H9 (cell line): ENCODE measurements around the gene B3GLCT. TPM values are rescaled to one million over a fixed set of nuclear protein-coding genes. Genes with fewer than 3 reads are reported as not detected.
"Not testable (repeated sequence)": the region's sequence is repeated elsewhere in the genome, so short reads cannot be mapped to it uniquely, and the experiment has no call there.

Experiments
- DNase-seq: peaks from one replicate; pipeline ENCODE4 v3.0.0-alpha.2; 2017
- H2AFZ ChIP-seq: one replicate; pipeline ENCODE4 v1.6.1; 2013; ENCODE audit warnings: mild to moderate bottlenecking, low read length, control low read depth, moderate library complexity
- H2AK5ac ChIP-seq: 2 replicates; pipeline ENCODE4 v1.6.1; 2013; ENCODE audit warnings: low read length, control low read depth, mixed read lengths; ENCODE audit not compliant: insufficient read length
- H2BK120ac ChIP-seq: one replicate; pipeline ENCODE4 v1.6.1; 2013; ENCODE audit warnings: low read depth, mild to moderate bottlenecking, low read length, control low read depth, inconsistent platforms; ENCODE audit not compliant: poor library complexity, severe bottlenecking
- H2BK12ac ChIP-seq: 2 replicates; pipeline ENCODE4 v1.6.1; 2013; ENCODE audit warnings: low read length, control low read depth, mixed read lengths, low read depth; ENCODE audit not compliant: insufficient read length
- H2BK15ac ChIP-seq: 2 replicates; pipeline ENCODE4 v1.6.1; 2013; ENCODE audit warnings: low read depth, low read length, control low read depth
- H2BK20ac ChIP-seq: one replicate; pipeline ENCODE4 v1.6.1; 2013; ENCODE audit warnings: low read depth, mild to moderate bottlenecking, low read length, control low read depth, inconsistent platforms; ENCODE audit not compliant: poor library complexity, severe bottlenecking
- H2BK5ac ChIP-seq: 2 replicates; pipeline ENCODE4 v1.6.1; 2013; ENCODE audit warnings: low read length, control low read depth, mixed read lengths; ENCODE audit not compliant: insufficient read length
- H3K14ac ChIP-seq: 2 replicates; pipeline ENCODE4 v1.6.1; 2013; ENCODE audit warnings: low read length, control low read depth; ENCODE audit not compliant: insufficient read depth
- H3K18ac ChIP-seq: 2 replicates; pipeline ENCODE4 v1.6.1; 2013; ENCODE audit warnings: low read depth, mild to moderate bottlenecking, mixed read lengths, low read length, control low read depth; ENCODE audit not compliant: insufficient read length
- H3K23ac ChIP-seq: 2 replicates; pipeline ENCODE4 v1.6.1; 2013; ENCODE audit warnings: low read length, control low read depth, mixed read lengths, low read depth; ENCODE audit not compliant: insufficient read length
- H3K23me2 ChIP-seq: 2 replicates; pipeline ENCODE4 v1.6.1; 2013; ENCODE audit warnings: low read depth, mild to moderate bottlenecking, mixed read lengths, low read length, control low read depth; ENCODE audit not compliant: insufficient read length, poor library complexity, severe bottlenecking
- H3K27ac ChIP-seq: 2 replicates; pipeline ENCODE4 v1.5.1; 2013; ENCODE audit warnings: low read length, control low read depth, mixed read lengths, low read depth; ENCODE audit not compliant: insufficient read length
- H3K27me3 ChIP-seq: 2 replicates; pipeline ENCODE4 v1.6.1; 2013; ENCODE audit warnings: low read length, control low read depth, inconsistent platforms; ENCODE audit not compliant: insufficient read depth
- H3K4ac ChIP-seq: 2 replicates; pipeline ENCODE4 v1.6.1; 2013; ENCODE audit warnings: low read depth, mild to moderate bottlenecking, control low read depth, inconsistent platforms, low read length, moderate library complexity
- H3K4me1 ChIP-seq: 2 replicates; pipeline ENCODE4 v1.6.1; 2013; ENCODE audit warnings: low read length, control low read depth, inconsistent platforms; ENCODE audit not compliant: insufficient read depth
- H3K4me2 ChIP-seq: 2 replicates; pipeline ENCODE4 v1.6.1; 2013; ENCODE audit warnings: low read length, control low read depth, mixed read lengths; ENCODE audit not compliant: insufficient read length, insufficient read depth
- H3K56ac ChIP-seq: 2 replicates; pipeline ENCODE4 v1.6.1; 2013; ENCODE audit warnings: low read depth, mild to moderate bottlenecking, mixed read lengths, low read length, control low read depth; ENCODE audit not compliant: insufficient read length
- H3K79me1 ChIP-seq: 2 replicates; pipeline ENCODE4 v1.6.1; 2013; ENCODE audit warnings: low read depth, mild to moderate bottlenecking, moderate library complexity, low read length, control low read depth, inconsistent platforms; ENCODE audit not compliant: insufficient read depth, poor library complexity, severe bottlenecking
- H3K79me2 ChIP-seq: 2 replicates; pipeline ENCODE4 v1.6.1; 2013; ENCODE audit warnings: low read length, control low read depth, inconsistent platforms; ENCODE audit not compliant: insufficient read depth
- H3K9ac ChIP-seq: 2 replicates; pipeline ENCODE4 v1.6.1; 2013; ENCODE audit warnings: low read length, control low read depth, mixed read lengths; ENCODE audit not compliant: insufficient read length; ENCODE audit errors: extremely low read depth
- H3K9me3 ChIP-seq: one replicate; pipeline ENCODE4 v1.6.1; 2013; ENCODE audit warnings: low read depth, low read length, inconsistent platforms; ENCODE audit not compliant: control insufficient read depth
- H3T11ph ChIP-seq: one replicate; pipeline ENCODE4 v1.6.1; 2013; ENCODE audit warnings: mild to moderate bottlenecking, low read length, control low read depth, inconsistent platforms
- H4K20me1 ChIP-seq: one replicate; pipeline ENCODE4 v1.6.1; 2013; ENCODE audit not compliant: control insufficient read depth, insufficient read length, insufficient read depth
- H4K5ac ChIP-seq: 2 replicates; pipeline ENCODE4 v1.6.1; 2013; ENCODE audit warnings: low read depth, mild to moderate bottlenecking, mixed read lengths, low read length, control low read depth; ENCODE audit not compliant: insufficient read length
- H4K8ac ChIP-seq: replicated peaks from 2 replicates; pipeline ENCODE4 v1.6.1; 2013; ENCODE audit warnings: low read length, control low read depth, mixed read lengths, low read depth; ENCODE audit not compliant: insufficient read length
- H4K91ac ChIP-seq: 2 replicates; pipeline ENCODE4 v1.6.1; 2013; ENCODE audit warnings: low read depth, mild to moderate bottlenecking, moderate library complexity, mixed read lengths, low read length, control low read depth; ENCODE audit not compliant: insufficient read length
- H3K27ac Mint-ChIP-seq, 3 experiments: 2 replicates in 2 of 3; 3 replicates in 1 of 3; pipeline ENCODE4 v1.8.0; 2020 to 2021; ENCODE audit warnings: mixed read lengths in 3 of 3, mild to moderate bottlenecking in 1 of 3, moderate library complexity in 1 of 3
- H3K27me3 Mint-ChIP-seq: 2 replicates; pipeline ENCODE4 v1.8.0; 2021; ENCODE audit warnings: low read depth, mild to moderate bottlenecking, moderate library complexity, mixed read lengths
- H3K36me3 Mint-ChIP-seq, 3 experiments: 2 replicates in 2 of 3; 3 replicates in 1 of 3; pipeline ENCODE4 v1.8.0; 2020 to 2021; ENCODE audit warnings: low read depth in 3 of 3, mixed read lengths in 3 of 3; ENCODE audit not compliant: insufficient read depth in 1 of 3
- H3K4me1 Mint-ChIP-seq, 2 experiments: 2 replicates each; pipeline ENCODE4 v1.8.0; 2020; ENCODE audit warnings: mixed read lengths in 2 of 2
- H3K4me3 Mint-ChIP-seq, 2 experiments: 2 replicates in 1 of 2; 3 replicates in 1 of 2; pipeline ENCODE4 v1.8.0; 2020 to 2021; ENCODE audit warnings: mild to moderate bottlenecking in 2 of 2, mixed read lengths in 2 of 2, moderate library complexity in 1 of 2
- H3K9me3 Mint-ChIP-seq, 2 experiments: 2 replicates in 1 of 2; 3 replicates in 1 of 2; pipeline ENCODE4 v1.8.0; 2020; ENCODE audit warnings: mild to moderate bottlenecking in 2 of 2, mixed read lengths in 2 of 2, moderate library complexity in 1 of 2
- WGBS: extraction: QIAGEN DNeasy Blood & Tissue Kit; methylation state at CpG from one replicate; pipeline ENCODE4 v1.1.7; 2013; ENCODE audit warnings: missing lambda C conversion rate, low lambda C conversion rate, mixed read lengths; ENCODE audit not compliant: insufficient read length; ENCODE audit errors: extremely low coverage; 5-methylcytosine and 5-hydroxymethylcytosine counted together
- total RNA-seq: library from RNA; stranded (reverse); gene quantifications from 2 replicates; pipeline ENCODE4 v1.2.1, GENCODE V29; 2021
- TF ChIP-seq, protein P1 (sequence below): fragments of 200-600 bp; sonication (generic); conservative IDR thresholded peaks from 3 replicates; pipeline ENCODE4 v1.8.0; 2021; ENCODE audit warnings: antibody characterized with exemption, mild to moderate bottlenecking

The B3GLCT gene
- total RNA-seq, 1 experiment from 2014 or later, result 5.4 TPM

- Histone ChIP-seq H3K4me1 (no peaks in the 10 kb centered on the region; the same call in 1 of the 2 replicates), H3K56ac (no peak overlapping the region), H2AFZ (no peak overlapping the region), H2BK5ac (no peak overlapping the region), H3K27ac (no peak overlapping the region), H3K79me2 (no peaks in the 10 kb centered on the region), H3K9ac (no peak overlapping the region), H3K14ac (no peak overlapping the region), H3K18ac (no peak overlapping the region), H2AK5ac (no peak overlapping the region), H3K27me3 (no peaks in the 10 kb centered on the region), H2BK15ac (no peak overlapping the region), H2BK20ac (no peak overlapping the region), H4K20me1 (no peaks in the 10 kb centered on the region), H3K79me1 (no peaks in the 10 kb centered on the region), H2BK120ac (no peak overlapping the region), H3K23me2 (no peaks in the 10 kb centered on the region), H2BK12ac (no peak overlapping the region), H4K8ac (no peak overlapping the region), H4K5ac (no peak overlapping the region), H3T11ph (no peak overlapping the region), H3K9me3 (no peaks in the 10 kb centered on the region), H4K91ac (no peak overlapping the region), H3K23ac (no peak overlapping the region), H3K4me2 (no peak overlapping the region), H3K4ac (no peak overlapping the region)
- Mint-ChIP-seq H3K27me3 (no peaks in the 10 kb centered on the region), H3K4me1 (peaks cover 5 to 13% of the 10 kb centered on the region in 2 experiments; a peak in 3 of 4 replicates), H3K27ac (no peak overlapping the region; a peak in 1 of 7 replicates), H3K36me3 (peaks cover 0 to 8% (median 2%) of the 10 kb centered on the region in 3 experiments; a peak in 4 of 7 replicates), H3K9me3 (peaks cover 4 to 5% of the 10 kb centered on the region in 2 experiments; a peak in 3 of 5 replicates), H3K4me3 (no peak overlapping the region)
- TF ChIP-seq, protein P1, sequence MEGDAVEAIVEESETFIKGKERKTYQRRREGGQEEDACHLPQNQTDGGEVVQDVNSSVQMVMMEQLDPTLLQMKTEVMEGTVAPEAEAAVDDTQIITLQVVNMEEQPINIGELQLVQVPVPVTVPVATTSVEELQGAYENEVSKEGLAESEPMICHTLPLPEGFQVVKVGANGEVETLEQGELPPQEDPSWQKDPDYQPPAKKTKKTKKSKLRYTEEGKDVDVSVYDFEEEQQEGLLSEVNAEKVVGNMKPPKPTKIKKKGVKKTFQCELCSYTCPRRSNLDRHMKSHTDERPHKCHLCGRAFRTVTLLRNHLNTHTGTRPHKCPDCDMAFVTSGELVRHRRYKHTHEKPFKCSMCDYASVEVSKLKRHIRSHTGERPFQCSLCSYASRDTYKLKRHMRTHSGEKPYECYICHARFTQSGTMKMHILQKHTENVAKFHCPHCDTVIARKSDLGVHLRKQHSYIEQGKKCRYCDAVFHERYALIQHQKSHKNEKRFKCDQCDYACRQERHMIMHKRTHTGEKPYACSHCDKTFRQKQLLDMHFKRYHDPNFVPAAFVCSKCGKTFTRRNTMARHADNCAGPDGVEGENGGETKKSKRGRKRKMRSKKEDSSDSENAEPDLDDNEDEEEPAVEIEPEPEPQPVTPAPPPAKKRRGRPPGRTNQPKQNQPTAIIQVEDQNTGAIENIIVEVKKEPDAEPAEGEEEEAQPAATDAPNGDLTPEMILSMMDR, result no peak
- no peak for DNase-seq
- WGBS, result no CpG with 5 or more reads among the region's 3 CpGs
These were observed 23.8 kb upstream of the B3GLCT start for GRCh38 chr13:31175847-31176532.

DNA sequence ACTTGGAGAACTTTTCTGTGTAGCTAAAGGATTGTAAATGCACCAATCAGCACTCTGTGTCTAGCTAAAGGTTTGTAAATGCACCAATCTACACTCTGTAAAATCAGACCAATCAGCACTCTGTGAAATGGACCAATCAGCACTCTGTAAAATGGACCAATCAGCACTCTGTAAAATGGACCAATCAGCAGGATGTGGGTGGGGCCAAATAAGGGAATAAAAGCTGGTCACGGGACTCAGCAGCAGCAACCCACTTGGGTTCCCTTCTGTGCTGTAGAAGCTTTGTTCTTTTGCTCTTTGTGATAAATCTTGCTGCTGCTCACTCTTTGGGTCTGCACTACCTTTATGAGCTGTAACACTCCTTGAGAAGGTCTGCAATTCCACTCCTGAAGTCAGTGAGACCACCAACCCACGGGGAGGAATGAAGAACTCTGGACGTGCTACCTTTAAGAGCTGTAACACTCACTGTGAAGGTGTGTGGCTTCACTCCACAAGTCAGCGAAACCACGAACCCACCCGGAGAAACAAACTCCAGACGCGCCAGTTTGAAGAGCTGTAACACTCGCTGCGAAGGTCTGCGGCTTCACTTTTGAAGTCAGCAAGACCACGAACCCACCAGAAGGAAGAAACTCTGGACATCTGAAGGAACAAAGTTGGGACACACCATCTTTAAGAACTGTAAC, 21.8 kb upstream of the B3GLCT start:
- not testable (repeated sequence) for H4K5ac ChIP-seq, H3K4me1 ChIP-seq, H2AFZ ChIP-seq, H3K23me2 ChIP-seq, H2BK12ac ChIP-seq, H2BK120ac ChIP-seq, DNase-seq, H3K56ac ChIP-seq, H3K36me3 Mint-ChIP-seq, H3K27me3 Mint-ChIP-seq, H2BK5ac ChIP-seq, H3K79me1 ChIP-seq, H3K9me3 Mint-ChIP-seq, H3T11ph ChIP-seq, H3K23ac ChIP-seq, H3K27me3 ChIP-seq, H3K14ac ChIP-seq, H4K91ac ChIP-seq, H2BK20ac ChIP-seq, H3K9ac ChIP-seq, H3K27ac Mint-ChIP-seq, H3K79me2 ChIP-seq, H4K8ac ChIP-seq, H3K4ac ChIP-seq, H3K18ac ChIP-seq, H3K9me3 ChIP-seq, H4K20me1 ChIP-seq, H3K4me2 ChIP-seq, H3K4me3 Mint-ChIP-seq, H3K27ac ChIP-seq, H2AK5ac ChIP-seq, H2BK15ac ChIP-seq
- peaks cover 4 to 13% of the 10 kb centered on the region in 2 experiments; a peak in 3 of 4 replicates for H3K4me1 Mint-ChIP-seq
- no CpG with 5 or more reads among the region's 12 CpGs for WGBS
